GM12878 (cell line): ENCODE results near the gene C4orf36. TPM values are rescaled to one million over a fixed set of nuclear protein-coding genes. Genes with fewer than 3 reads are reported as not detected.

Experiments used
- ATF7 ChIP-seq: fragments of 450-650 bp; IDR thresholded peaks from 2 replicates; pipeline ENCODE4 v1.6.1; 2016; ENCODE audit warnings: low read depth, mild to moderate bottlenecking
- BCL11A ChIP-seq: IDR thresholded peaks from 2 replicates; pipeline ENCODE4 v1.6.1; 2011; ENCODE audit warnings: low read depth, low read length
- FOS ChIP-seq: IDR thresholded peaks from 3 replicates; pipeline ENCODE4 v1.6.1; 2011; ENCODE audit warnings: borderline replicate concordance; ENCODE audit not compliant: insufficient read length; ENCODE audit errors: extremely low read depth
- SIX5 ChIP-seq: IDR thresholded peaks from 2 replicates; pipeline ENCODE4 v1.6.1; 2011; ENCODE audit warnings: mild to moderate bottlenecking, low read depth, low read length, moderate library complexity; ENCODE audit not compliant: severe bottlenecking
- TAF1 ChIP-seq: IDR thresholded peaks from 2 replicates; pipeline ENCODE4 v1.6.1; 2011; ENCODE audit warnings: mild to moderate bottlenecking, low read depth, low read length, borderline replicate concordance
- TARDBP ChIP-seq: IDR thresholded peaks from 2 replicates; pipeline ENCODE4 v1.6.1; 2016; ENCODE audit warnings: borderline replicate concordance
- TBL1XR1 ChIP-seq: IDR thresholded peaks from 2 replicates; pipeline ENCODE4 v1.6.1; 2012; ENCODE audit warnings: low read depth, low read length, improper control_type of control experiment
- TCF12 ChIP-seq: IDR thresholded peaks from 2 replicates; pipeline ENCODE4 v1.6.1; 2011; ENCODE audit warnings: low read depth, mild to moderate bottlenecking, low read length
- ZNF687 ChIP-seq: fragments of 450-650 bp; IDR thresholded peaks from 2 replicates; pipeline ENCODE4 v1.6.1; 2017; ENCODE audit warnings: mild to moderate bottlenecking, moderate library complexity
- polyA plus RNA-seq, 11 experiments: library from polyadenylated mRNA; depleted of rRNA in 4 of 11; unstranded in 6 of 11; stranded (reverse) in 5 of 11; fragments of >200 nt; fragmentation: Nextera tagmentation in 4 of 11; fragmentation: Illumina TruSeq in 1 of 11; extraction: Ambion mirVana in 4 of 11; extraction: Trizol in 1 of 11; gene quantifications; 1 replicate in 1 of 11; 2 replicates in 10 of 11; pipeline versions ENCODE4 v1.2.1 to v1.2.3, GENCODE V29; 2011 to 2016; ENCODE audit warnings: inconsistent platforms in 2 of 11, missing spikeins in 2 of 11, low read depth in 1 of 11
- total RNA-seq, 4 experiments: library from RNA; depleted of rRNA in 3 of 4; stranded (reverse); fragments of >200 nt in 3 of 4; fragmentation: Illumina TruSeq in 1 of 4; extraction: Trizol in 1 of 4; gene quantifications; 2 replicates each; pipeline versions ENCODE4 v1.2.1 to v1.2.3, GENCODE V29; 2013 to 2021

Gene C4orf36
- total and polyA plus RNA-seq, 10 of the 15 experiments (the other 5 are each of a cell fraction or from before 2014, with no cell fraction given), result 0.35 to 2.7 (median 1.3) TPM; not detected in 2

GRCh38 chr4:86939729-86940575 is 47.7 kb upstream of the C4orf36 start (continued):
- TF ChIP-seq TARDBP (no peak), ATF7 (peak; percentile 73), FOS (no peak), TCF12 (peak; percentile 82; the same call in 1 of the 2 replicates), ZNF687 (no peak), SIX5 (no peak), BCL11A (peak; percentile 61; the same call in 1 of the 2 replicates), TBL1XR1 (peak; percentile 97), TAF1 (0 out of 2 replicates have a peak, but pooled peaks have one; percentile 26)
- TF ChIP-seq, all 136 proteins: peak for 49
